Keratinocyte (primary cell): ENCODE measurements around the gene OR6K2. TPM values are rescaled to one million over a fixed set of nuclear protein-coding genes. Genes with fewer than 3 reads are reported as not detected.

Experiments
- DNase-seq: peaks from one replicate; pipeline ENCODE4 v3.0.0-alpha.2; 2011; ENCODE audit warnings: low read depth, missing footprints, low spot score
- FAIRE-seq: peaks from 2 replicates; lab custom pipeline; 2011; peaks lifted over from hg19 to GRCh38; lab: Jason Lieb, UNC
- H2AFZ ChIP-seq: 2 replicates; pipeline ENCODE4 v1.6.0; 2012; ENCODE audit warnings: low read length, control low read depth, inconsistent platforms; ENCODE audit not compliant: control insufficient read depth
- H3K27ac ChIP-seq: 2 replicates; pipeline ENCODE4 v1.5.1; 2011; ENCODE audit warnings: low read length; ENCODE audit not compliant: control insufficient read depth, insufficient read depth
- H3K27me3 ChIP-seq: 3 replicates; pipeline ENCODE4 v1.6.0; 2011; ENCODE audit warnings: low read length; ENCODE audit not compliant: control insufficient read depth, insufficient read depth; ENCODE audit errors: extremely low read depth
- H3K36me3 ChIP-seq, 2 experiments: 2 replicates in 1 of 2; 3 replicates in 1 of 2; pipeline ENCODE4 v1.5.1; 2011; ENCODE audit warnings: low read length in 2 of 2, mild to moderate bottlenecking in 1 of 2; ENCODE audit not compliant: control insufficient read depth in 2 of 2, insufficient read depth in 2 of 2; ENCODE audit errors: extremely low read depth in 1 of 2
- H3K4me1 ChIP-seq: 3 replicates; pipeline ENCODE4 v1.5.1; 2011; ENCODE audit warnings: low read length; ENCODE audit not compliant: control insufficient read depth, insufficient read depth; ENCODE audit errors: extremely low read depth
- H3K4me2 ChIP-seq: 3 replicates; pipeline ENCODE4 v1.6.0; 2011; ENCODE audit warnings: low read depth, low read length; ENCODE audit not compliant: control insufficient read depth, insufficient read depth; ENCODE audit errors: extremely low read depth
- H3K4me3 ChIP-seq, 3 experiments: fragments of 200-600 bp in 1 of 3; sonication (generic) in 1 of 3; 2 replicates in 2 of 3; 3 replicates in 1 of 3; pipeline ENCODE4 v1.5.1; 2011 to 2016; ENCODE audit warnings: low read length in 3 of 3, mild to moderate bottlenecking in 3 of 3, control low read depth in 2 of 3, inconsistent platforms in 1 of 3, low read depth in 1 of 3, mixed read lengths in 1 of 3, mixed run types in 1 of 3, moderate library complexity in 1 of 3; ENCODE audit not compliant: control insufficient read depth in 2 of 3, insufficient read depth in 2 of 3; ENCODE audit errors: extremely low read depth in 1 of 3
- H3K79me2 ChIP-seq: 2 replicates; pipeline ENCODE4 v1.6.0; 2012; ENCODE audit warnings: low read length; ENCODE audit not compliant: control insufficient read depth, insufficient read depth
- H3K9ac ChIP-seq: 3 replicates; pipeline ENCODE4 v1.6.0; 2011; ENCODE audit warnings: low read length; ENCODE audit not compliant: control insufficient read depth, insufficient read depth; ENCODE audit errors: extremely low read depth
- H3K9me1 ChIP-seq: 3 replicates; pipeline ENCODE4 v1.6.0; 2011; ENCODE audit warnings: low read length; ENCODE audit not compliant: control insufficient read depth, insufficient read depth; ENCODE audit errors: extremely low read depth
- H3K9me3 ChIP-seq: 2 replicates; pipeline ENCODE4 v1.5.1; 2012; ENCODE audit warnings: low read depth, low read length; ENCODE audit not compliant: control insufficient read depth
- H4K20me1 ChIP-seq: 3 replicates; pipeline ENCODE4 v1.6.0; 2011; ENCODE audit warnings: low read length; ENCODE audit not compliant: control insufficient read depth, insufficient read depth; ENCODE audit errors: extremely low read depth
- CTCF ChIP-seq, 3 experiments: IDR thresholded peaks in 1 of 3; conservative IDR thresholded peaks in 1 of 3; optimal IDR thresholded peaks in 1 of 3; 2 replicates in 2 of 3; 3 replicates in 1 of 3; pipeline versions ENCODE3 to v1.5.1; 2011; ENCODE audit warnings: low read length in 3 of 3, mild to moderate bottlenecking in 3 of 3, moderate library complexity in 2 of 3, control low read depth in 1 of 3, inconsistent platforms in 1 of 3; ENCODE audit not compliant: insufficient read depth in 2 of 3; ENCODE audit errors: extremely low read depth in 1 of 3
- EZH2 ChIP-seq: IDR thresholded peaks from one replicate; pipeline ENCODE4 v1.6.1; 2012; ENCODE audit warnings: inconsistent platforms, mild to moderate bottlenecking, low read length, moderate library complexity
- dilution Hi-C: fragments of 300-500 bp; cut with MboI; formaldehyde crosslinking; loops from one replicate; pipeline ENCODE4 v1.7.0; 2020; ENCODE audit warnings: low sequenced_read_pairs; ENCODE audit not compliant: extremely low pct_ligation_motif_present
- polyA minus RNA-seq, 3 experiments: library from RNA; depleted of rRNA, polyadenylated mRNA; stranded (reverse); fragments of >200 nt; gene quantifications; 1 replicate in 1 of 3; 2 replicates in 1 of 3; 3 replicates in 1 of 3; pipeline ENCODE4 v1.2.3, GENCODE V29; 2011
- polyA plus RNA-seq, 5 experiments: library from polyadenylated mRNA; depleted of rRNA in 3 of 5; stranded (reverse) in 3 of 5; stranded (forward) in 1 of 5; unstranded in 1 of 5; fragments of >200 nt; gene quantifications; 1 replicate in 1 of 5; 2 replicates in 3 of 5; 3 replicates in 1 of 5; pipeline versions ENCODE4 v1.2.1 to v1.2.3, GENCODE V29; 2011 to 2012; ENCODE audit warnings: missing spikeins in 2 of 5, low read depth in 1 of 5, low replicate concordance in 1 of 5

Gene OR6K2
- not detected in 3 replicates for polyA plus RNA-seq
- polyA plus RNA-seq (2011; ENCODE audit: low read depth), result not detected
- polyA plus RNA-seq (2011; cell fraction: cytosol; rRNA removed), result not detected in 2 replicates
- not detected in 2 replicates for polyA plus RNA-seq (2011; cell fraction: nucleus; rRNA removed)
- polyA plus RNA-seq (2012; ENCODE audit: low replicate concordance), result not detected in 2 replicates
- not detected in 3 replicates for polyA minus RNA-seq
- not detected for polyA minus RNA-seq (2011; cell fraction: cytosol; rRNA and poly(A)+ RNA removed)
- polyA minus RNA-seq (2011; cell fraction: nucleus; rRNA and poly(A)+ RNA removed), result not detected in 2 replicates

GRCh38 chr1:158700552-158700951 lies at the start of gene OR6K2:
Gene OR6K2, minus strand, starts transcription at chr1:158700652. Its CDS starts 0 bp downstream, at chr1:158700652.
- Histone ChIP-seq H3K4me3 (no peak within 1 kb of the TSS), H3K4me2 (no peak within 1 kb of the TSS), H3K9ac (no peak within 1 kb of the TSS), H3K4me1 (no peaks in the 10 kb centered on the region), H3K9me1 (no peaks in the 10 kb centered on the region), H3K27ac (no peak within 1 kb of the TSS), H4K20me1 (no peaks in the 10 kb centered on the region), H3K79me2 (no peaks in the 10 kb centered on the region), H3K9me3 (no peaks in the 10 kb centered on the region), H3K27me3 (no peaks in the 10 kb centered on the region), H2AFZ (no peak within 1 kb of the TSS), H3K36me3 (no peaks in the 10 kb centered on the region)
- FAIRE-seq (no peak), DNase-seq (no peak)
- dilution Hi-C loops, result no loop called here
- TF ChIP-seq CTCF (optimal IDR thresholded peaks at IDR 0.05 in 1 of 3, IDR thresholded peaks at IDR 0.05 in 1 of 3, conservative IDR thresholded peaks at IDR 0.05 in 1 of 3; ENCODE audit: extremely low read depth in 1 of 3, insufficient read depth in 2 of 3, low read length in 3 of 3), result no peak
- TF ChIP-seq EZH2, result no peak

- Histone ChIP-seq H3K4me3 (no peak overlapping the region), H3K4me1 (no peaks in the 10 kb centered on the region), H3K27me3 (no peaks in the 10 kb centered on the region), H3K36me3 (no peaks in the 10 kb centered on the region), H3K9me1 (no peaks in the 10 kb centered on the region), H3K79me2 (no peaks in the 10 kb centered on the region), H3K27ac (no peak overlapping the region), H4K20me1 (no peaks in the 10 kb centered on the region), H3K9me3 (no peaks in the 10 kb centered on the region), H2AFZ (no peak overlapping the region), H3K9ac (no peak overlapping the region), H3K4me2 (no peak overlapping the region)
- DNase-seq (no peak), FAIRE-seq (no peak)
- dilution Hi-C loops, result no loop called here
- TF ChIP-seq CTCF (optimal IDR thresholded peaks at IDR 0.05 in 1 of 3, IDR thresholded peaks at IDR 0.05 in 1 of 3, conservative IDR thresholded peaks at IDR 0.05 in 1 of 3; ENCODE audit: extremely low read depth in 1 of 3, insufficient read depth in 2 of 3, low read length in 3 of 3) (no peak), EZH2 (no peak)
Observed at GRCh38 chr1:158735848-158736247, 35.4 kb upstream of the OR6K2 start.
